Thyroid gland (tissue), 4 donors: Measurements from ENCODE around the gene CHURC1.

Source experiments
- POLR2A ChIP-seq, 2 donors: fragments of 450-650 bp; IDR thresholded peaks; one replicate each; pipeline ENCODE4 v1.6.1; 2017; ENCODE audit warnings: antibody characterized with exemption in 2 of 2, mild to moderate bottlenecking in 2 of 2, moderate library complexity in 1 of 2
- TF ChIP-seq, protein P1 (sequence below), 6 experiments: fragments of 200-600 bp in 3 of 6; fragments of 450-650 bp in 3 of 6; sonication (generic) in 3 of 6; IDR thresholded peaks; one replicate each; pipeline ENCODE4 v1.5.1; 2016 to 2019; ENCODE audit warnings: antibody characterized with exemption in 6 of 6, mild to moderate bottlenecking in 2 of 6, inconsistent platforms in 1 of 6, moderate library complexity in 1 of 6

DNA sequence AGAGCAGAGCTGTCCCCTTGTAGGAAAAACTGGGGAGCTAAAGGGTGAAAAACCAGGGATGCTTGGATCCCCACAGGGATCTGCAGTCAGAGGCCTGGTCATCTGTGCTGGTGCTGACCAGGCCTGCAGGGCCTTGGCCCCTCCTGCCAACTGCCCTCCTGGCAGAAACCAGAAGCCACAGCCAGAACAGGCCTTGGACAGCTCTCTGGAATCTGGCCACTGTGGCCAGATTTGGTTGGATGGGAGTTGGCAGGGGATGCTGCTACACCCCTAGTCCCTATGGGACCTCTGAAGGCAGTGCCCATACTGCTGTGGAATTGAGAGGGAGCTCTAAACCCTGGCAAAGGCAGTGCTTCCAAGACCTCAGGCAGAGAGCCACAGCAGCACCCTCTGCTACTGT, 37.5 kb downstream of the CHURC1 start:
- TF ChIP-seq, protein P1, sequence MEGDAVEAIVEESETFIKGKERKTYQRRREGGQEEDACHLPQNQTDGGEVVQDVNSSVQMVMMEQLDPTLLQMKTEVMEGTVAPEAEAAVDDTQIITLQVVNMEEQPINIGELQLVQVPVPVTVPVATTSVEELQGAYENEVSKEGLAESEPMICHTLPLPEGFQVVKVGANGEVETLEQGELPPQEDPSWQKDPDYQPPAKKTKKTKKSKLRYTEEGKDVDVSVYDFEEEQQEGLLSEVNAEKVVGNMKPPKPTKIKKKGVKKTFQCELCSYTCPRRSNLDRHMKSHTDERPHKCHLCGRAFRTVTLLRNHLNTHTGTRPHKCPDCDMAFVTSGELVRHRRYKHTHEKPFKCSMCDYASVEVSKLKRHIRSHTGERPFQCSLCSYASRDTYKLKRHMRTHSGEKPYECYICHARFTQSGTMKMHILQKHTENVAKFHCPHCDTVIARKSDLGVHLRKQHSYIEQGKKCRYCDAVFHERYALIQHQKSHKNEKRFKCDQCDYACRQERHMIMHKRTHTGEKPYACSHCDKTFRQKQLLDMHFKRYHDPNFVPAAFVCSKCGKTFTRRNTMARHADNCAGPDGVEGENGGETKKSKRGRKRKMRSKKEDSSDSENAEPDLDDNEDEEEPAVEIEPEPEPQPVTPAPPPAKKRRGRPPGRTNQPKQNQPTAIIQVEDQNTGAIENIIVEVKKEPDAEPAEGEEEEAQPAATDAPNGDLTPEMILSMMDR (IDR thresholded peaks at IDR 0.05), result no peak
- no peak for TF ChIP-seq POLR2A (IDR thresholded peaks at IDR 0.05)
